Retinal pigment epithelial cell (primary cell): Measurements from ENCODE around the gene TMEM119.
A peak's percentile ranks its signal among the peaks of the same experiment; 100 is the strongest.
"Not testable (repeated sequence)": the region's sequence is repeated elsewhere in the genome, so short reads cannot be mapped to it uniquely, and the experiment has no call there.

Experiments
- DNase-seq: peaks from one replicate; pipeline ENCODE4 v3.0.0-alpha.2; 2010; ENCODE audit warnings: low read depth
- H3K4me3 ChIP-seq: 2 replicates; pipeline ENCODE4 v1.5.1; 2011; ENCODE audit warnings: mild to moderate bottlenecking, low read length, control low read depth, moderate library complexity
- CTCF ChIP-seq: conservative IDR thresholded peaks from 2 replicates; pipeline ENCODE4 v1.5.1; 2011; ENCODE audit warnings: low read depth, low read length, control low read depth, inconsistent platforms

The TMEM119 gene

DNA sequence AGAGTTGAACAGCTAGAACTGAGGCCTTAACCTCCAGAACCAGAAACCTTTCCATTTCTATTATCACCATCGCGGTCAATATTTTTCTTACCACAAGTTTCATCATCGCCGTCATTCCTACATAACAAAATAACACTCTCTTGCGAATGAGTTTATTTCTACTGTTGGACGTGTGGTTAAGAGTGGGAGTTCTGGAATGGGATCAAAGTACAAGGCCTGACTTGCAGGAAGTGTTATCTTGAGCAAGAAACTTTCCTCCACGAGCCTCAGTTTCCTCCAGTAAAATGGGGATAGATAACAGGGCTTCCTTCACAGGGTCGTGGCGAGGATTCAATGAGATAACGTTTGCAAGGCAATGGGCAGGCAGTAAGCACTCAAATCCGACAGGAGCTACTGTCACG lies 37.6 kb downstream of the TMEM119 start:
- no peak for DNase-seq
- no peak for TF ChIP-seq CTCF
- H3K4me3 ChIP-seq = peak overlapping the region; percentile 99

DNA sequence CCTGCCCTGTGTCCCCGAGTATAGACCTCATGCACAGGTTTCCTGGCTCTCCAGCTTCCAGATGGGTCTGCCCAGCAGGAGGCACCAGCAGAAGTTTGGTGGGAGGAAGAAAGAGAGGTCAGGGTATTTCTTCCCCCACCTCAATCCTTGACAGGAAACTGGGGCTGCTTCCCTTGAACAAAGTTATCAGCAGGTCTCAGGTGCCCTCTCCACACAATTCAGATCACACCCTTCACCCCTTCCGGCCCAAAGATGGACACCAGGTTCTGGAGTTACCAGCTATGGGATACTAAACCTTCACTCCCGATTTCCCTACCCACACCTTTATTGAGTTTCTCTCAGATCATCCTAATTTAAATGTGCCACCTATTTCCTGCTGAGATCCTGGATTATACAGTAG lies 38.1 kb downstream of the TMEM119 start:
- no peak for DNase-seq
- peak; percentile 12 for TF ChIP-seq CTCF
- peak overlapping the region; percentile 99 for H3K4me3 ChIP-seq

DNA sequence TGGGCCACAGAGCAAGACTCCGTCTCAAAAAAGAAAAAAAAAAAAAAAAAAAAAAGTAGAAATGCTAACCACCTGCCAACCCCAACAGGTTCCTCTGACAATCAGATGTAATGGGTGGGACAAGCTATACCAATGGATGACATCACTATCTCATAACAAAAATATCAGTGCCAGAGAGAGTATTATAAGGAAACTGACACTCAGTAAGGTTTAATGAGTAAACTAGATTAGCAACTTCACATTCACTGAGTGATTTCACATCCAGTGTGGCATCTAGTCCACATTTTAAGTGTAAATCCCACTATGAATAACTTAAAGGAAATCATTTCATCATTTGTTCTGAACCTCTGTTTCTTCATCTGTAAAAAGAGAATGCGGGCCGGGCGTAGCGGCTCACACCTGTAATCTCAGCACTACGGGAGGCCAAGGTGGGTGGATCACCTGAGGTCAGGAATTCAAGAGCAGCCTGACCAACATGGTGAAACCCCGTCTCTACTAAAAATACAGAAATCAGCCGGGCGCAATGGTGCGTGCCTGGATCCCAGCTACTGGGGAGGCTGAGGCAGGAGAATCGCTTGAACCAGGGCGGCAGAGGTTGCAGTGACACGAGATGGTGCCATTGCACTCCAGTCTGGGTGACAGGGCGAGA lies 38.8 kb downstream of the TMEM119 start:
- no peak overlapping the region for H3K4me3 ChIP-seq
- no peak for DNase-seq
- TF ChIP-seq CTCF = no peak

DNA sequence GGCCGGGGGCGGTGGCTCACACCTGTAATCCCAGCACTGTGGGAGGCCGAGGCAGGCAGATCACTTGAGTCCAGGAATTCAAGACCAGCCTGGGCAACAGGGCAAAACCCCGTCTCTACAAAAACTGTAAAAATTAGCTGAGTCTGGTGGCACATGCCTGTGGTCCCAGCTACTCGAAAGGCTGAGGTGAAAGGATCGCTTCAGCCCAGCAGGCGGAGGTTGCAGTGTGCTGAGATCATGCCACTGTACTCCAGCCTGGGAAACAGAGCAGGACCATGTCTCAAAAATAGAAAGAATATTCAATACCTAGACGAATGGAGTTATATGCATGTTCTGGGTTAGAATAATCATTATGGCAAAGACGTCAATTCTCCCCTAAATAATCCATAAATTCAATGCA lies 42.5 kb downstream of the TMEM119 start:
- H3K4me3 ChIP-seq = not testable (repeated sequence)

DNA sequence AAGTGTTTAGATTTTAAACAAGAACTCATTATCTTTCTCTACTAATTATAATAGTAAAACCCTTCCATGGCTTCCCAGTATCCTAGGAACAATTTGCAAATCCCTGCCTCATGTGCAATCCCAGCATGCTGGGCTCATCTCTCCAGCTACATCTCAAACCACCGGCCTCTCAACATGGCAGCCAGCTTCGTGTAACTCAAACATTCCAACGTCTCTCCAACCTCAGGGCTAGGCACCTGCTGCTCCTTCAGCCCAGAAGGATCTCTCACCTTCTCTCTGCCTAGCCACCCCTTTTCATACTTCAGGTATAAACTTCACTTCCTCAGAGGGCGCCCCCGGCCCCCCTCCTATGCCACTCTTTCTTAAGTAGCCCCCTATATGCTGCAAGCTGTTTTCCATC lies 44.1 kb downstream of the TMEM119 start:
- H3K4me3 ChIP-seq = no peak overlapping the region
- no peak for TF ChIP-seq CTCF
- DNase-seq = no peak

More for the DNA sequence above, 42.5 kb downstream of the TMEM119 start:
- not testable (repeated sequence) for DNase-seq

DNA sequence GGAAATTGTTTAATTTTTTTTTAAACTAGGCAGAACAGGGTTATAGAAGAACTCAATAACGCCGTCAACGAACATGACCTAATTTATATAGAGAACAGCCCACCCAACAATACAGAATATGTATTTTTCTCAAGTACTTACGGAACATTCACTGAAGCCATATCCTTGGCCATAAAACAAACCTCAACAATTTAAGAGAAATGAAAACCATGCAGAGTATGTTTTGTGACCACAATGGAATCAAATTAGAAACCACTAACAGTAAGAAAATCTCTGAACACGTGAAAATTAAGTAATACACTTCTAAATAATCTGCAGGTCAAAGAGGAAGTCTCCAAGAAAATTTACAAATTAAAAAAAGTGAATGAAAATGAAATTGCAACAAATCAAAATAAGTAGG lies 46.3 kb downstream of the TMEM119 start:
- no peak for TF ChIP-seq CTCF
- no peak for DNase-seq
- H3K4me3 ChIP-seq = no peak overlapping the region

DNA sequence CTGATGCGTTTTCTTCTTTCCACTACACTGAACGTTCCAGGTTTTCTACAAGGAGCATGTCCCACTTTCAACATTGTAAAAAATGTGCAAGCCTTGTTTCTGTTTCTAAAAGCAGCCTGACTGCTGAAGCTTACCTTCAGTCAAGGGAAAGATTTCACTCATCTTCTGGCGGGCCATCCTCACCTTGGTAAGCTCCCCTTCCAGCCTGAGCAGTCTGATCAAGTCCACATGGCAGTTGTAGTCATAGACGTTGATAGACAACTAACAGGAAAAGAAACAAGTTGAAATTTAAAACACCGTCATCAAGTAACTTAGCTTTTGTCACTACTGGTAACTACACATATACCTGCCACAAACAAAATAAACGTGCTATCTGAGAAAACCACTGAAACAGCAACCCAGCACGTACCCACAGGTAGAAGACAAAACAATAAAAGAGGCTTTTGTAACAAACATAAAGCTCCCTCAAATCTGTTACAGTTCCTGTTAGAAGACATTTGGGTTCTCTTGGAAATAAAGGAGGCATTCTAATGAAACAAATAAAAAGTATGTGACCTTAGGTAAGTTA lies 48.8 kb downstream of the TMEM119 start:
- no peak overlapping the region for H3K4me3 ChIP-seq
- no peak for DNase-seq
- TF ChIP-seq CTCF = no peak
